ENCODE results near the gene TACC2. TPM values are rescaled to one million over a fixed set of nuclear protein-coding genes. Genes with fewer than 3 reads are reported as not detected.

Gene TACC2
- total RNA-seq, 1 donor from 2014 or later = 22.0 TPM

DNA sequence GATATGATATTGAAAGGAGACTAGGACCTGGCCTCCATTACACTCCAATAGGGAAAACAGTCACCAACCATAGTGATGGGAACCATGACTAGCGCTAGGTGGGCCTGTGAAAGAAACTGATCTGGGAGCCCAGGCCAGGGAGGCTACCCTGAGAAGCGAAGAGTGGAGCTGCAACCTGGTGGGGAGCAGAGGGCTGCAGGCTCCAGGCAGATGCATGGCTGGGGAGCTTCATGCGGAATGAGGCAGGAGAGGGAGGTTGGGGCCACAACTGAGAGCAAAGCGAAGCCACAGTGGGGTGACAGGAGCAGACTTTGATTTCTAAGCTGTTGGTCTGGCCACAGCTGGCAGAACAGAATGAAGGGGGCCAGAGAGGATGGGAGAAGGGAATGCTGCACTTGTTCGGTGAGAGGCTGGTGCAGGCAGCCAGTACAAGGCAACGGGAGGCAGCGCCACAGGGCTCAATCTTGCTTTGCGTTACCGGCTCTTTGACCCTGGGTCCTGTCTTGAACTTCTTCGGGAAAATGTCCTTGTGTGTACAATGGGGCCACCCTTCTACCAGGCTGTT, 88.4 kb downstream of the TACC2 start:
- H3K27me3 ChIP-seq (ENCODE audit: insufficient read depth, low read length) = peaks cover 2% of the 10 kb centered on the region

DNA sequence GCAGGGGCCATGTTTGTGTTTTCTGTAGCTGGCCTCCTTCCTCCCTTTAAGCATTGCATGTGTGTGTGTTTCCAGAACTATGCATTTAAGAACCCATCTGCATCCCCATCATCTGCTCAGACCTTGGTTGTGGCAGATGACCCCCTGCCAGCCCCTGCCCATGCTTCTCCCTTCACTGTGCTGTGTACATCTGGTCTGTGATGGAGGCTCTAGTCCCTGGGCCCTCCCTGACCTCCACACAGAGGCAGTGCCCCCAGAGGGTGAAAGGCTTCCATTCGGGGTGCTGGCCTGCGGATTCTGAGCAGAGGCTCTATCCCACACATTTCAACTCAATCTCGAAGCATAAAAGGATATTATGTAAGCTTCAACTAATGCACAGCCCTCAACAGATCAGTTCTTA, 89.4 kb downstream of the TACC2 start:
- Histone ChIP-seq H3K9ac (ENCODE audit: low read length) (no peak overlapping the region), H3K36me3 (ENCODE audit: insufficient read depth, low read length) (no peaks in the 10 kb centered on the region), H3K79me2 (ENCODE audit: insufficient read depth, low read length) (no peaks in the 10 kb centered on the region), H3K4me2 (ENCODE audit: low read length) (no peak overlapping the region), H3K27ac (ENCODE audit: low read depth, low read length) (no peak overlapping the region), H3K4me1 (ENCODE audit: insufficient read depth, low read length) (no peaks in the 10 kb centered on the region), H4K20me1 (ENCODE audit: insufficient read depth, low read length) (no peaks in the 10 kb centered on the region), H3K4me3 (ENCODE audit: insufficient read depth, low read depth, low read length) (no peak overlapping the region), H3K9me3 (ENCODE audit: insufficient read depth, low read depth, low read length) (no peaks in the 10 kb centered on the region), H3K27me3 (ENCODE audit: insufficient read depth, low read length) (peaks cover 10% of the 10 kb centered on the region), H2AFZ (ENCODE audit: low read depth, low read length) (no peak overlapping the region)
- H3K4me1 Mint-ChIP-seq (ENCODE audit: low read depth, unreplicated experiment) = no peaks in the 10 kb centered on the region
- no peak for DNase-seq (ENCODE audit: low read depth)
- H3K27me3 Mint-ChIP-seq (ENCODE audit: low read depth, unreplicated experiment) = peaks cover 32% of the 10 kb centered on the region
- FAIRE-seq = no peak
- no peaks in the 10 kb centered on the region for H3K9me3 Mint-ChIP-seq (ENCODE audit: unreplicated experiment)
- no peak overlapping the region for H3K4me3 Mint-ChIP-seq (ENCODE audit: unreplicated experiment)
- no peak overlapping the region for H3K27ac Mint-ChIP-seq (ENCODE audit: unreplicated experiment)
- no peaks in the 10 kb centered on the region for H3K36me3 Mint-ChIP-seq (ENCODE audit: low read depth, unreplicated experiment)
- no peak for TF ChIP-seq CTCF (IDR thresholded peaks at IDR 0.05; ENCODE audit: insufficient read depth, low read depth, low read length)
- no peak for TF ChIP-seq EZH2 (IDR thresholded peaks at IDR 0.05; ENCODE audit: insufficient read depth, low read length)

More for the DNA sequence above, 88.4 kb downstream of the TACC2 start:
- H3K9me3 Mint-ChIP-seq (ENCODE audit: unreplicated experiment) = no peaks in the 10 kb centered on the region
- H3K27me3 Mint-ChIP-seq (ENCODE audit: low read depth, unreplicated experiment) = peaks cover 26% of the 10 kb centered on the region
- no peaks in the 10 kb centered on the region for H4K20me1 ChIP-seq (ENCODE audit: insufficient read depth, low read length)
- TF ChIP-seq EZH2 (IDR thresholded peaks at IDR 0.05; ENCODE audit: insufficient read depth, low read length) = no peak
- no peak for TF ChIP-seq CTCF (IDR thresholded peaks at IDR 0.05; ENCODE audit: insufficient read depth, low read depth, low read length)
- no peaks in the 10 kb centered on the region for H3K36me3 ChIP-seq (ENCODE audit: insufficient read depth, low read length)
- H3K9me3 ChIP-seq (ENCODE audit: insufficient read depth, low read depth, low read length) = no peaks in the 10 kb centered on the region
- H3K27ac ChIP-seq (ENCODE audit: low read depth, low read length) = no peak overlapping the region
- no peak overlapping the region for H3K9ac ChIP-seq (ENCODE audit: low read length)
- no peak overlapping the region for H3K4me3 ChIP-seq (ENCODE audit: insufficient read depth, low read depth, low read length)
- no peaks in the 10 kb centered on the region for H3K4me1 ChIP-seq (ENCODE audit: insufficient read depth, low read length)
- H2AFZ ChIP-seq (ENCODE audit: low read depth, low read length) = no peak overlapping the region
- FAIRE-seq = no peak
- no peaks in the 10 kb centered on the region for H3K36me3 Mint-ChIP-seq (ENCODE audit: low read depth, unreplicated experiment)
- no peak for DNase-seq (ENCODE audit: low read depth)
- no peak overlapping the region for H3K27ac Mint-ChIP-seq (ENCODE audit: unreplicated experiment)
- no peaks in the 10 kb centered on the region for H3K4me1 Mint-ChIP-seq (ENCODE audit: low read depth, unreplicated experiment)
- no peak overlapping the region for H3K4me2 ChIP-seq (ENCODE audit: low read length)
- H3K79me2 ChIP-seq (ENCODE audit: insufficient read depth, low read length) = no peaks in the 10 kb centered on the region
- H3K4me3 Mint-ChIP-seq (ENCODE audit: unreplicated experiment) = no peak overlapping the region

DNA sequence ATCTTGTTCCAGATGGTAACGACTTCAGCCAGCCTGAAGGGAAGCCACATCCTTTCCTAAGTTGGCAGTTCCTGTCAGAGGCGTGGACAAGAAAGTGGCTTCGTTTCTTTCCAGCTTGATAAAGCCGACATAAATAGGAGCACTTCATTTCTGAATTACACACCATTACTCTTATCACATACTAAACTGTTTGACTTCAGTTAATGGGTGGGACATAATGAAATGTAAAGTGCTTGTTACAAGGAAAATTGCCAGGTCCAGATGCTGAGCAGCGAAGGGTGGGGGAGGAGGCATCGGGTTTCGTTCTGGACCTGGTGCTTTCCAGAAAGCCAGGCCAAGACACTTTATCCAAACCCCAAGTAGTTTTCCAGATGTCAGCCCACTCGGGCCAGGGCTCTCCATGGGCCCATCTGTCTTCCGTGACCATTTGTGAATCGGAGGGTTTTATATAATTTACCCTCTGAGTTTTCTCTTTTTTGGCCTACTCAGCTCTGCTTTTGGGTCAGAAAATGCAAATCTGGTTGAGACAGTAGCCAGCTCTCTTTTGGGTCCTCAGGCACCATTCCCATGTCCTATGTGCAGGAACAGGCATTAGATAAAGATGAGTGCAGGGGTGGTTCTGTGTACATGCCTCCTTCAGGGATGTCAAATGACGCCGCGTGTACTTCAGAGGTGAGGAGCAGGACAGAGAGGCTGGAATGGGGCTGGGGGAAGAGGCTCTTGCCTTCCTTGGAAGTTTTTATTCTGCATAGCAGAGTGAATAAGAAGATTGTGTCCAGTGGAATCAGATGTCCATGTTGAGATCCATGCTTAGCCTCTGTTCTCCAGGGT, 90.2 kb downstream of the TACC2 start:
- no peaks in the 10 kb centered on the region for H3K9me3 ChIP-seq (ENCODE audit: insufficient read depth, low read depth, low read length)
- H2AFZ ChIP-seq (ENCODE audit: low read depth, low read length) = no peak overlapping the region
- no peak overlapping the region for H3K9ac ChIP-seq (ENCODE audit: low read length)
- H3K27me3 Mint-ChIP-seq (ENCODE audit: low read depth, unreplicated experiment) = peaks cover 37% of the 10 kb centered on the region
- no peak for TF ChIP-seq CTCF (IDR thresholded peaks at IDR 0.05; ENCODE audit: insufficient read depth, low read depth, low read length)
- no peak for TF ChIP-seq EZH2 (IDR thresholded peaks at IDR 0.05; ENCODE audit: insufficient read depth, low read length)
- no peaks in the 10 kb centered on the region for H3K4me1 Mint-ChIP-seq (ENCODE audit: low read depth, unreplicated experiment)
- H4K20me1 ChIP-seq (ENCODE audit: insufficient read depth, low read length) = no peaks in the 10 kb centered on the region
- H3K36me3 Mint-ChIP-seq (ENCODE audit: low read depth, unreplicated experiment) = no peaks in the 10 kb centered on the region
- no peak overlapping the region for H3K27ac Mint-ChIP-seq (ENCODE audit: unreplicated experiment)
- no peaks in the 10 kb centered on the region for H3K4me1 ChIP-seq (ENCODE audit: insufficient read depth, low read length)
- H3K4me3 ChIP-seq (ENCODE audit: insufficient read depth, low read depth, low read length) = no peak overlapping the region
- H3K4me2 ChIP-seq (ENCODE audit: low read length) = no peak overlapping the region
- no peak overlapping the region for H3K4me3 Mint-ChIP-seq (ENCODE audit: unreplicated experiment)
- no peak for DNase-seq (ENCODE audit: low read depth)
- no peaks in the 10 kb centered on the region for H3K79me2 ChIP-seq (ENCODE audit: insufficient read depth, low read length)
- no peaks in the 10 kb centered on the region for H3K36me3 ChIP-seq (ENCODE audit: insufficient read depth, low read length)
- H3K27me3 ChIP-seq (ENCODE audit: insufficient read depth, low read length) = peaks cover 19% of the 10 kb centered on the region
- no peak overlapping the region for H3K27ac ChIP-seq (ENCODE audit: low read depth, low read length)
- no peaks in the 10 kb centered on the region for H3K9me3 Mint-ChIP-seq (ENCODE audit: unreplicated experiment)
- FAIRE-seq = no peak

Data from astrocyte (in vitro differentiated cells and primary cell).